Measurements from ENCODE around the gene FHL3. TPM values are rescaled to one million over a fixed set of nuclear protein-coding genes. Genes with fewer than 3 reads are reported as not detected.

Gene FHL3
- total and polyA plus RNA-seq, 9 of the 15 experiments (the other 6 are each of a cell fraction or from before 2014, with no cell fraction given) = 6.1 to 144 (median 34.1) TPM

GRCh38 chr1:37999430-38000232, 5.7 kb downstream of the FHL3 start (continued):
- peak; percentile 82 for TF ChIP-seq ZNF384 (IDR thresholded peaks at IDR 0.05; ENCODE audit: low read depth, low read length)
- TF ChIP-seq FOXJ2 (tag; IDR thresholded peaks at IDR 0.05) = no peak
- peak; percentile 61 to 79; a peak in 3 of 4 replicates for TF ChIP-seq TRIM24 (IDR thresholded peaks at IDR 0.05)
- TF ChIP-seq RHOXF2B (CRISPR knock-in tag; conservative IDR thresholded peaks at IDR 0.05) = 0 out of 2 replicates have a peak, but pooled peaks have one; percentile 79
- peak; percentile 81 to 86 for TF ChIP-seq FOXK2 (conservative IDR thresholded peaks at IDR 0.05 in 1 of 2, IDR thresholded peaks at IDR 0.05 in 1 of 2; ENCODE audit: low read depth in 2 of 2)
- TF ChIP-seq BCL6 (CRISPR knock-in tag; IDR thresholded peaks at IDR 0.05) = no peak
- no peak for TF ChIP-seq IRF1 (CRISPR knock-in tag; IDR thresholded peaks at IDR 0.05; ENCODE audit: borderline replicate concordance)
- no peak for TF ChIP-seq CBX5 (IDR thresholded peaks at IDR 0.05; ENCODE audit: borderline replicate concordance, low read depth)
- peak; percentile 87 for TF ChIP-seq LCOR (CRISPR knock-in tag; IDR thresholded peaks at IDR 0.05)
- peak; percentile 48; the same call in 1 of the 2 replicates for TF ChIP-seq PHF8 (IDR thresholded peaks at IDR 0.05; ENCODE audit: borderline replicate concordance, low read length)
- peak; percentile 62; the same call in 1 of the 2 replicates for TF ChIP-seq PYGO2 (tag; IDR thresholded peaks at IDR 0.05)
- TF ChIP-seq NCOA1 (IDR thresholded peaks at IDR 0.05; ENCODE audit: low read depth) = peak; percentile 89; the same call in 1 of the 2 replicates
- TF ChIP-seq KDM4B (IDR thresholded peaks at IDR 0.05; ENCODE audit: borderline replicate concordance in 2 of 2, low read depth in 1 of 2) = peak in 1 of 2 experiments; percentile 72; a peak in 2 of 4 replicates
- 0 out of 2 replicates have a peak, but pooled peaks have one; percentile 60 for TF ChIP-seq ZNF12 (CRISPR knock-in tag; IDR thresholded peaks at IDR 0.05)
- peak; percentile 52; the same call in 1 of the 2 replicates for TF ChIP-seq TARDBP (IDR thresholded peaks at IDR 0.05)
- TF ChIP-seq CBFA2T3 (IDR thresholded peaks at IDR 0.05) = peak; percentile 92
- TF ChIP-seq E2F8 (IDR thresholded peaks at IDR 0.05; ENCODE audit: low read depth, partially characterized antibody) = peak; percentile 68
- TF ChIP-seq MLX (CRISPR knock-in tag; conservative IDR thresholded peaks at IDR 0.05) = 0 out of 4 replicates have a peak, but pooled peaks of 1 of the 2 experiments have one; percentile 62
- no peak for TF ChIP-seq ZFP1 (CRISPR knock-in tag; IDR thresholded peaks at IDR 0.05)
- no peak for TF ChIP-seq PCBP1 (IDR thresholded peaks at IDR 0.05; ENCODE audit: low read depth, low read length, poor library complexity, severe bottlenecking)
- TF ChIP-seq RAD51 (IDR thresholded peaks at IDR 0.05; ENCODE audit: borderline replicate concordance, low read depth) = 0 out of 2 replicates have a peak, but pooled peaks have one; percentile 6
- peak; percentile 74 for TF ChIP-seq TFAP4 (CRISPR knock-in tag; IDR thresholded peaks at IDR 0.05; ENCODE audit: borderline replicate concordance)
